ENCODE results near the gene WFIKKN2.

WFIKKN2 gene

GRCh38 chr17:50836826-50837225 is 1.4 kb downstream of the WFIKKN2 start:
- no peak for DNase-seq

GRCh38 chr17:50837286-50837979 is 2.0 kb downstream of the WFIKKN2 start:
- no peak for DNase-seq

- no peak for DNase-seq
Measured at GRCh38 chr17:50837980-50838954, 2.9 kb downstream of the WFIKKN2 start.

- no peak for DNase-seq
Measured at GRCh38 chr17:50839591-50840310, 4.4 kb downstream of the WFIKKN2 start.

GRCh38 chr17:50840311-50840851 is 5.0 kb downstream of the WFIKKN2 start:
- DNase-seq: no peak

- DNase-seq: no peak
Measured at GRCh38 chr17:50841277-50841948, 6.0 kb downstream of the WFIKKN2 start.

GRCh38 chr17:50841949-50842354 is 6.6 kb downstream of the WFIKKN2 start:
- DNase-seq: peak; percentile 36

- DNase-seq: no peak
Measured at GRCh38 chr17:50842506-50843149, 7.2 kb downstream of the WFIKKN2 start.

GRCh38 chr17:50843150-50843905 is 7.9 kb downstream of the WFIKKN2 start:
- DNase-seq: no peak

- DNase-seq: no peak
Measured at GRCh38 chr17:50844117-50844700, 8.8 kb downstream of the WFIKKN2 start.

- DNase-seq: no peak
Measured at GRCh38 chr17:50845240-50846147, 10.1 kb downstream of the WFIKKN2 start.

GRCh38 chr17:50847566-50847965 is 12.2 kb downstream of the WFIKKN2 start:
- DNase-seq: no peak

GRCh38 chr17:50848039-50848438 is 12.7 kb downstream of the WFIKKN2 start:
- no peak for DNase-seq

- DNase-seq: no peak
Measured at GRCh38 chr17:50848711-50849110, 13.3 kb downstream of the WFIKKN2 start.

- no peak for DNase-seq
Measured at GRCh38 chr17:50850640-50851039, 15.3 kb downstream of the WFIKKN2 start.

GRCh38 chr17:50853015-50853615 is 17.7 kb downstream of the WFIKKN2 start:
- DNase-seq: no peak

- no peak for DNase-seq
Measured at GRCh38 chr17:50853781-50854180, 18.4 kb downstream of the WFIKKN2 start.

- DNase-seq: no peak
Measured at GRCh38 chr17:50855708-50856330, 20.4 kb downstream of the WFIKKN2 start.

- DNase-seq: no peak
Measured at GRCh38 chr17:50856431-50856830, 21.0 kb downstream of the WFIKKN2 start.

All from activated T-cell treated with anti-CD3 and anti-CD28 coated beads for 4 hours (primary cell).